GM19455 (cell line): ENCODE measurements around the gene PDXDC1.
"Not testable (repeated sequence)": the region's sequence is repeated elsewhere in the genome, so short reads cannot be mapped to it uniquely, and the experiment has no call there.

Source experiments
- ATAC-seq: cut with Tn5 transposase; IDR thresholded peaks from one replicate; pipeline ENCODE4 v1.9.1; 2021; ENCODE audit not compliant: unreplicated experiment

PDXDC1 gene

DNA sequence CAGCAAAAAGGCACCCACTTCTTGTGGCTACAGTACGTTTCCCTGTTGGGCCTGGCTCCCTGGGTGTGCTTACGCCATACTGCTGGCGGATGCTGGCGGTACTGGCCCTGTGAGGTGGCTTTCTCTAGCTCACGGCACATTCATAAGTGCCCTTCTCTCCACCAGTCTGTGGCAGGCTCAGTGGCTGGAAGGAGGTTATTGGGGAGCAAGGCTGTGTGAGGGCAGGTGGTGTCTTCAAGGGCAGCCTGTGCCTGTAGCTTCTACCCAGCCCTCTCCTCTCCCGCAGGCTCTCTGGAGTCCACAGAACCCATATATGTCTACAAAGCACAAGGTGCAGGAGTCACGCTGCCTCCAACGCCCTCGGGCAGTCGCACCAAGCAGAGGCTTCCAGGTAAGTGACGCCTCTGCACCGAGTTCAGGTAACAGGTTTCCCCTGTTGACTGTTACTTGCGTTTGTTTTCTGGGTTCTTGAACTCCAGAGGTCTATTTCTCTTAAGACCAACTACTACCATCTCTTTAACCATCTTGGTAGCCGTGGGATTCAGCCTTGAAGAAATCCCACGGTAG is 60.4 kb downstream of the PDXDC1 start:
- ATAC-seq, result no peak

DNA sequence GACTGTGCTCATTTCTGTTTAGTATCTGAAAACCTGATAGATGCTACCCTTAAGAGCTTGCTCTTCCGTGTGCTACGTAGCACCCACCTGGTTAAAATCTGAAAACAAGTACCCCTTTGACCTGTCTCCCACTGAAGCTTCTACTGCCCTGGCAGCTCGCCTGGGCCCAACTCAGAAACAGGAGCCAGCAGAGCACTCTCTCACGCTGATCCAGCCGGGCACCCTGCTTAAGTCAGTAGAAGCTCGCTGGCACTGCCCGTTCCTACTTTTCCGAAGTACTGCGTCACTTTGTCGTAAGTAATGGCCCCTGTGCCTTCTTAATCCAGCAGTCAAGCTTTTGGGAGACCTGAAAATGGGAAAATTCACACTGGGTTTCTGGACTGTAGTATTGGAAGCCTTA is 62.2 kb downstream of the PDXDC1 start:
- ATAC-seq, result no peak

- no peak for ATAC-seq
Observed at GRCh38 chr16:15037745-15038144, 62.9 kb downstream of the PDXDC1 start.

DNA sequence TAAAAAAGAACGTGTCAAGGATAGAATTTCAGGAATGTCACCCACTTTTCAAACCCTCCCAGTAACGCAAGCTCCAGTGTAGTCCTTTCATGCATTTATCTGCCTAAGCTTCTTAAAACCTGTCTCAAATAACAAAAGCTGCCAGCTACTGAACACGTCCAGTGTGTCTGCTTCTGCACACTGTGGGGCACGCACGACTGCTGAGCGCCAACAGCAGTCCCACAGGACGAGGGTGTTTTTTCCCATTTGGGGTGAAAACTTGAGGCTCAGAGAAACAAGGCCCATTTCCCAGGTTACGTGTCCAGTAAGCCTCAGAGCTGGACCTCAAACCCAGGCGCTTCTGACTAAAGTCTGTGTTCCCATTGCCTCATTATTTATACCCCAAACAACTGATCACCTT is 63.9 kb downstream of the PDXDC1 start:
- no peak for ATAC-seq

DNA sequence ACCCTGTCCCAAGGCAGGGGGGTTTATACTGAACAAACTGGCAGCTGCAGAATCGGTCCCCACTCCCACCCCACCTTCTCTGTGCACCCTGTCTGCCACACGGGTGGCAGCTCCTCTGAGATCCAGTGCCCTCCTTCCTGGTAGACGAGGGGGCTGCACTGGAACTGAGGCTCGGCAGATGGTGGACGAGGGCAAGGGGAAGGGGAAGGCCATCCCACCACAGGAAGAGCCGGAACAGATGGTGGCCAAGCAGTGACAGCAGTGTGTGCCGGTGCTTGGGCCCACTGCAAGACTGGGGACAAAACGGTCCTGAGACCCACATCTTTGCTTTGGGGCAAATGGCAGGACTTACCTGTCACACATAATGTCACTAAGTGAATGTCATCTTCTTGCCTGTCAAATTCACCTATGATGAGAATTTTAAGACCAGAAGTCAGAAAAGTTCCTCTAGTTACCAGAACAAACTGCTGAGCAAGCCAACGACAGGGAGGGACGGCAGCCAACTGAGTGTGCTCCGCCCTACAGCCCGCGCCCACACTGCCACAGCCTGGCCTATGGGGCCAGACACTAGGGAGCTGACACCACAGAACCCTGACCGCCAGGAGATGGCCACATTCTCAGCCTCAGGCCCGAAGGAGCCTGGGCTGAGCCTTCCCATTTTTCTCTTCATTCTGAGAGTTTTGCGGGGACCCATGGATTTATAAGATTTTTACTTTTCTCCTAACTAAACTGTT is 66.6 kb downstream of the PDXDC1 start:
- no peak for ATAC-seq

DNA sequence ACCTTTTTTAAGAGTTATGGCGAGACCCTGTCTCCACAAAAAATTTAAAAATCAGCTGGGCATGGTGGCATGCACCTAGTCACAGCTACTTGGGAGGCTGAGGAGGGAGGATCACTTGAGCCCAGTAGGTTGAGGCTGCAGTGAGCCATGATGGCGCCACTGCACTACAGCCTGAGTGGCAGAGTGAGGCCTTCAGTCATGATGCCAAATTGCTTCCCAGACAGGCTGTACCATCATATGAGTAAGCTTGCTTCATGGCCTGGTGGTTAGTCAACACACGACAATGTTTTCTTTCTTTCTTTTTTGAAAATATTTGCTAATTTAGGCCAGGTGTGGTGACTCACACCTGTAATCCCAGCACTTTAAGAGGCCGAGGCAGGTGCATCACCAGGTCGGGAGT is 68.5 kb downstream of the PDXDC1 start:
- ATAC-seq, result no peak

DNA sequence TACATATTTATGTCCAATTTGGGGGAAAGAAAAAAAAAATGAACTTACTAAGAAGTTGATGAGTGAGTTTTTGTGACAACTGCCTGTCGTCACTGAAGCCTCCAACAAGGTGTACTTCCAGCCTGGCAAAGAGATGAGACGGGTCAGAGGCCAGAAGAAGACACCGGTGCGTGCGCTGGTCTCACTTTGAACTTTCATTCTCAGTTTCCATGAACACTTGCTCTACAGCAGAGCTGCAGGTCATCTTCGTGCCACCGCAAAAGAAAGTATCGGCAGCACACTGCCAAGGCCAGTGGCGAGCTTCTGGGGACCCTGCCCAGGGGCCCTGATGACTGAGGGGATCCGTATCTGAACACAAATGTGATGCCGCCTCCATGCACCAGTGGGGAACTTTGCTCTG is 69.5 kb downstream of the PDXDC1 start:
- ATAC-seq, result no peak

GRCh38 chr16:15045270-15045669 is 70.4 kb downstream of the PDXDC1 start:
- not testable (repeated sequence) for ATAC-seq

- ATAC-seq, result no peak
Observed at GRCh38 chr16:15046692-15047376, 72.0 kb downstream of the PDXDC1 start.

- no peak for ATAC-seq
Observed at GRCh38 chr16:15049581-15050180, 74.9 kb downstream of the PDXDC1 start.

DNA sequence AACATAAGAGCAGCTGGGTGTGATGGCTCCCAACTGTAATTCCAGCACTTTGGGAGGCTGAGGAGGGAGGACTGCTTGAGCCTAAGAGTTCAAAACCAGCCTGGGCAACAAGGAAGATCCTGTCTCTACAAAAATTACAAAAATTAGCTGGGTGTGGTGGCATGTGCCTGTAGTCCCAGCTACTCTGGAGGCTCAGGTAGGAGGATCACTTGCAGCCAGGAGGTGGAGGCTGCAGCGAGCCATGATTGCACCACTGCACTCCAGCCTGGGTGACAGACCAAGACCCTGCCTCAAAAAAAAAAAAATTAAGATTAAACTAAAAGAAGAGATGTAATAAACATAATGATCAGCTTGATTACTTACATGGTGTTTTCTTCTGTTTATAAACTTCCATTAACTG is 75.6 kb downstream of the PDXDC1 start:
- not testable (repeated sequence) for ATAC-seq

DNA sequence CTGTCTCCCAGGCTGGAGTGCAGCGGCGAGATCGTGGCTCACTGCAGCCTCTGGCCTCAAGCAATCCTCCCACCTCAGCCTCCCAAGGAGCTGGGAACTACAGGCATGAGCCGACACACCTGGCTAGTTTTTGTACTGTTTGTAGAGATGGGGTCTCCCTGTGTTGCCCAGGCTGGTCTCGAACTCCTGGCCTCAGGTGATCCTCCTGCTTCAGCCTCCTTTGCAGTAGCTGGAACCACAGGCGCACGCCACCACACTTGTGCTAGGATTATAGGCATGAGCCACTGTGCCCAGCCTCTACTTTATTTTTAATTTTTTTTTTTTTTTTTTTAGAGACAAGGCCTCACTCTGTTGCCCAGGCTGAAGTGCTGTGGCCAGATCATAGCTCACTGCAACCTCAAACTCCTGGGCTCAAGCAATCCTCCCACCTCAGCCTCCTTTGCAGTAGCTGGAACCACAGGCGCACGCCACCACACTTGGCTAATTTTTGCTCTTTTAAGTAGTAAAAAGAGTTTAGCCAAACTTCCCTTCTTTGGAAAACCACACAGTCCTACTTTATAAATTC is 76.6 kb downstream of the PDXDC1 start:
- ATAC-seq, result no peak

GRCh38 chr16:15052747-15053476 is 78.1 kb downstream of the PDXDC1 start:
- ATAC-seq, result no peak

- no peak for ATAC-seq
Observed at GRCh38 chr16:15053904-15054303, 79.1 kb downstream of the PDXDC1 start.

GRCh38 chr16:15054357-15055140 is 79.7 kb downstream of the PDXDC1 start:
- no peak for ATAC-seq

DNA sequence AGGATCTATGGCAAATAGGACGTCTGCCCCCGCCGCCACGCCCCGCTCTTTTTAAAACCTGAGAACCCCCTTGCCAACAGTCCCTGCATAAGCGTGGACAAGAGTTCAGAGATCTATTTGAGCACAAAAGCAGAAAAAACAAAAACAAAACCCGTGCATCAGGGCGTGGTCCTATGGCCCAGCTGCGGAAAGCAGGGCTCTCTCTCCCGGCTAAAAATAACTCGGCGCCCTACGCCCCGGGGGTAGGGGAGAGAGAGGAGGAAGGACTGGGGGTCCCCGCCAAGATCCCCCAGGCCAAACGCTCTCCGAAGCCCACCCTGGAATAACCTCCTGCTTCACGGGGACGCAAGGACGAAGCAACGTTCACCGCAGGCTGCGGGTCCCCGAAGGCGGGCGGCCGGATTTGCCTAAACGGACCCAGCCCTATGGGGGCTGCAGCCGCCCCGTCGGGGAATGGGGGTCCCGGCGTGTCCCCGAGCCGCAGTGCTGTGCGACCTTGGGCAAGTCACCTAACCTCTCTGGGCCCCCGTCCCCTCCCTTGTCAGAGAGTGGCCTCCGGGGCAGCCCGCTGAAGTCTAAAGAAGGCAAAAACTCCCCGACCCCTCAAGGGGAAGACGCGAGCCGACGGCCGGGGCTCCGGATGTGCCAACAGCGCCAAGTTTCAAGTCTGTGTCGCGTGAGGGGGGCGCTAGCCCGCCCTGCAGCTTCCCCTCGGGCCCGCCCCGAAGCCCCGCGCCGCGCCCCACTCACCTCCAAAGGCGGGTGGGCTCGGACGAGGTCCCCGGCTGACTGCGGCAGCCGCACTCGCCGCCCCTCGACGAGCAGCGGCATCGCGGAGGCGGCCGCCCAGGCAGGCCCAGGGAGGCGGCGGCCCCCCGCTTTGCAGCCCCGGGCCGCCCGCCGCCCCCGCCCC is 80.6 kb downstream of the PDXDC1 start:
- peak; percentile 64 for ATAC-seq

- no peak for ATAC-seq
Observed at GRCh38 chr16:15057681-15058417, 83.0 kb downstream of the PDXDC1 start.

DNA sequence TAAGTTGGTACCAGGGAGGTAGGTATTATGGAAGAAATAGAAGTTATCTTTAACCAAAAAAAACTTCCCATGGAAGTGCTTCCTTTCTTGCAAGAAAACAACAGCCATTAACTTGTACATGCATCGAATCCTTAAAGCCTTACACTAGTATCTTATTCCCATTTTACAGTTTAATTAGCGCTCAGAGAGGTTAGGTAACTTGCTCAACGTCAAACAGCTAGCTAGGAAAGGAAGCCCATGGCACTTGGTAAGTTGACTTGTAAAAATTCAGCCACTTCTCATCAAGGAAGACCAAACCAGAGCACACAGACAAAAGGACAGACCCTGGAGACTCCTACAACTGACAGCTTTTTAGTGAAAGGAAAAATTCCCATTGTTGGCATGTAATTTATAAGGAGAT is 84.5 kb downstream of the PDXDC1 start:
- ATAC-seq, result no peak
